IPS-11a (cell line): ENCODE results near the gene SIM1.

Source experiments
- H3K4me3 ChIP-seq: one replicate; pipeline ENCODE4 v1.5.1; 2013; ENCODE audit warnings: low read depth, low read length, control low read depth

The SIM1 gene

GRCh38 chr6:100464903-100465700 is at the start of gene SIM1:
SIM1 (minus strand) TSS chr6:100464921; CDS start chr6:100463468, 1,453 bp downstream.
- peak within 1 kb of the TSS; percentile 35 for H3K4me3 ChIP-seq

GRCh38 chr6:100512203-100512862 is 47.6 kb upstream of the SIM1 start:
- H3K4me3 ChIP-seq = no peak overlapping the region

- no peak overlapping the region for H3K4me3 ChIP-seq
Observed at GRCh38 chr6:100509101-100509500, 44.4 kb upstream of the SIM1 start.

GRCh38 chr6:100506651-100507050 is 41.9 kb upstream of the SIM1 start:
- no peak overlapping the region for H3K4me3 ChIP-seq

GRCh38 chr6:100504786-100505737 is 40.3 kb upstream of the SIM1 start:
- H3K4me3 ChIP-seq = no peak overlapping the region

GRCh38 chr6:100503043-100503705 is 38.5 kb upstream of the SIM1 start:
- H3K4me3 ChIP-seq = no peak overlapping the region

GRCh38 chr6:100493206-100493888 is 28.6 kb upstream of the SIM1 start:
- no peak overlapping the region for H3K4me3 ChIP-seq

GRCh38 chr6:100491952-100492670 is 27.4 kb upstream of the SIM1 start:
- no peak overlapping the region for H3K4me3 ChIP-seq

GRCh38 chr6:100490065-100490464 is 25.3 kb upstream of the SIM1 start:
- no peak overlapping the region for H3K4me3 ChIP-seq

GRCh38 chr6:100488244-100488643 is 23.5 kb upstream of the SIM1 start:
- H3K4me3 ChIP-seq = no peak overlapping the region

GRCh38 chr6:100487638-100488037 is 22.9 kb upstream of the SIM1 start:
- no peak overlapping the region for H3K4me3 ChIP-seq

- H3K4me3 ChIP-seq = no peak overlapping the region
Observed at GRCh38 chr6:100485268-100485667, 20.5 kb upstream of the SIM1 start.

- H3K4me3 ChIP-seq = no peak overlapping the region
Observed at GRCh38 chr6:100484474-100484873, 19.8 kb upstream of the SIM1 start.

GRCh38 chr6:100482698-100483097 is 18.0 kb upstream of the SIM1 start:
- no peak overlapping the region for H3K4me3 ChIP-seq

GRCh38 chr6:100479179-100480035 is 14.7 kb upstream of the SIM1 start:
- H3K4me3 ChIP-seq = no peak overlapping the region

GRCh38 chr6:100475554-100476320 is 11.0 kb upstream of the SIM1 start:
- H3K4me3 ChIP-seq = no peak overlapping the region

- no peak overlapping the region for H3K4me3 ChIP-seq
Observed at GRCh38 chr6:100473182-100473581, 8.5 kb upstream of the SIM1 start.

- no peak overlapping the region for H3K4me3 ChIP-seq
Observed at GRCh38 chr6:100472674-100473073, 8.0 kb upstream of the SIM1 start.
